NCI-H2227 (cell line): Measurements from ENCODE around the gene PAWR.
"Not testable (repeated sequence)": the region's sequence is repeated elsewhere in the genome, so short reads cannot be mapped to it uniquely, and the experiment has no call there.

ENCODE experiments used
- DNase-seq: peaks from one replicate; lab custom pipeline; 2025; ENCODE audit not compliant: unreplicated experiment; lab: John Stamatoyannopoulos, UW

PAWR gene

GRCh38 chr12:79596719-79597350 is 93.9 kb downstream of the PAWR start:
- no peak for DNase-seq

GRCh38 chr12:79595273-79595672 is 95.5 kb downstream of the PAWR start:
- no peak for DNase-seq

GRCh38 chr12:79592865-79593264 is 97.9 kb downstream of the PAWR start:
- no peak for DNase-seq

- no peak for DNase-seq
These were observed 98.8 kb downstream of the PAWR start for GRCh38 chr12:79591988-79592387.

GRCh38 chr12:79590751-79591150 is 100.0 kb downstream of the PAWR start:
- no peak for DNase-seq

- DNase-seq, result no peak
These were observed 103.4 kb downstream of the PAWR start for GRCh38 chr12:79587368-79587767.

GRCh38 chr12:79585147-79585546 is 105.6 kb downstream of the PAWR start:
- DNase-seq, result no peak

GRCh38 chr12:79573820-79574219 is 116.9 kb downstream of the PAWR start:
- DNase-seq, result no peak

GRCh38 chr12:79569679-79570078 is 121.1 kb downstream of the PAWR start:
- DNase-seq, result no peak

GRCh38 chr12:79567175-79567563 is 123.6 kb downstream of the PAWR start:
- no peak for DNase-seq

- DNase-seq, result no peak
These were observed 124.2 kb downstream of the PAWR start for GRCh38 chr12:79566452-79567174.

- not testable (repeated sequence) for DNase-seq
These were observed 125.9 kb downstream of the PAWR start for GRCh38 chr12:79564727-79565350.

- DNase-seq, result no peak
These were observed 127.6 kb downstream of the PAWR start for GRCh38 chr12:79563021-79563740.

- no peak for DNase-seq
These were observed 129.2 kb downstream of the PAWR start for GRCh38 chr12:79561401-79562132.

- DNase-seq, result no peak
These were observed 130.4 kb downstream of the PAWR start for GRCh38 chr12:79560225-79560889.

- DNase-seq, result no peak
These were observed 131.2 kb downstream of the PAWR start for GRCh38 chr12:79559591-79559990.

GRCh38 chr12:79558924-79559469 is 131.8 kb downstream of the PAWR start:
- no peak for DNase-seq

GRCh38 chr12:79557690-79558315 is 133.0 kb downstream of the PAWR start:
- DNase-seq, result no peak

- peak; percentile 33 for DNase-seq
These were observed 135.5 kb downstream of the PAWR start for GRCh38 chr12:79555028-79555925.
